Epithelial cell of esophagus (primary cell): ENCODE results near the gene SLCO1A2.

Source experiments
- DNase-seq: peaks from one replicate; pipeline ENCODE4 v3.0.0; 2010; ENCODE audit warnings: low read depth
- H3K4me3 ChIP-seq: 2 replicates; pipeline ENCODE4 v1.5.1; 2011; ENCODE audit warnings: mild to moderate bottlenecking, low read length, control low read depth
- TF ChIP-seq, protein P1 (sequence below): IDR thresholded peaks from 2 replicates; pipeline ENCODE4 v1.5.1; 2011; ENCODE audit warnings: low read depth, mild to moderate bottlenecking, low read length, control low read depth, inconsistent platforms; ENCODE audit not compliant: insufficient read depth; ENCODE audit errors: missing control alignments

SLCO1A2 gene

GRCh38 chr12:21354641-21355040 lies 19.9 kb upstream of the SLCO1A2 start:
- TF ChIP-seq, protein P1, sequence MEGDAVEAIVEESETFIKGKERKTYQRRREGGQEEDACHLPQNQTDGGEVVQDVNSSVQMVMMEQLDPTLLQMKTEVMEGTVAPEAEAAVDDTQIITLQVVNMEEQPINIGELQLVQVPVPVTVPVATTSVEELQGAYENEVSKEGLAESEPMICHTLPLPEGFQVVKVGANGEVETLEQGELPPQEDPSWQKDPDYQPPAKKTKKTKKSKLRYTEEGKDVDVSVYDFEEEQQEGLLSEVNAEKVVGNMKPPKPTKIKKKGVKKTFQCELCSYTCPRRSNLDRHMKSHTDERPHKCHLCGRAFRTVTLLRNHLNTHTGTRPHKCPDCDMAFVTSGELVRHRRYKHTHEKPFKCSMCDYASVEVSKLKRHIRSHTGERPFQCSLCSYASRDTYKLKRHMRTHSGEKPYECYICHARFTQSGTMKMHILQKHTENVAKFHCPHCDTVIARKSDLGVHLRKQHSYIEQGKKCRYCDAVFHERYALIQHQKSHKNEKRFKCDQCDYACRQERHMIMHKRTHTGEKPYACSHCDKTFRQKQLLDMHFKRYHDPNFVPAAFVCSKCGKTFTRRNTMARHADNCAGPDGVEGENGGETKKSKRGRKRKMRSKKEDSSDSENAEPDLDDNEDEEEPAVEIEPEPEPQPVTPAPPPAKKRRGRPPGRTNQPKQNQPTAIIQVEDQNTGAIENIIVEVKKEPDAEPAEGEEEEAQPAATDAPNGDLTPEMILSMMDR = no peak
- DNase-seq = no peak
- no peak overlapping the region for H3K4me3 ChIP-seq

GRCh38 chr12:21353948-21354347 lies 19.2 kb upstream of the SLCO1A2 start:
- no peak overlapping the region for H3K4me3 ChIP-seq

DNA sequence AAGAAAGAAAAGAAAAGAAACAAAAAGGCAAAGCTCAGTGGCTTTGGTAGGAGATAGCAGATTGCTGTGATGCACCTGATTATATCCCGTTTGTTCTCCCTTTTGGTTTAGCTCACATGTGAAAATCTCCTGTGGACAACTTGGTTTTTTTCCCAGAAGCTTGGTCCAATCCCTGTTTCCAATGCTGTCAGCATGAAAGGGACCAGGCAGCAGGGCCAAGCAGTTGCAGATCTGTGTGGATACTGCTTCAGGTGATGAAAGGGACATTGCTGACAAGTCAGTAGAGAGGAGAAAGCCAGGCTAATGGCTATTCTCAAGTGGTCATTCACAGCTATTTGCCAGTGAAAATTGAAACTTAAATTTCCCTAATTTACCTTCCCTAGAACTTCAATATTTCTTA lies 18.8 kb upstream of the SLCO1A2 start:
- TF ChIP-seq, protein P1 = no peak
- H3K4me3 ChIP-seq = no peak overlapping the region
- DNase-seq = no peak

More at GRCh38 chr12:21353948-21354347, 19.2 kb upstream of the SLCO1A2 start:
- TF ChIP-seq, protein P1 = no peak
- no peak for DNase-seq

DNA sequence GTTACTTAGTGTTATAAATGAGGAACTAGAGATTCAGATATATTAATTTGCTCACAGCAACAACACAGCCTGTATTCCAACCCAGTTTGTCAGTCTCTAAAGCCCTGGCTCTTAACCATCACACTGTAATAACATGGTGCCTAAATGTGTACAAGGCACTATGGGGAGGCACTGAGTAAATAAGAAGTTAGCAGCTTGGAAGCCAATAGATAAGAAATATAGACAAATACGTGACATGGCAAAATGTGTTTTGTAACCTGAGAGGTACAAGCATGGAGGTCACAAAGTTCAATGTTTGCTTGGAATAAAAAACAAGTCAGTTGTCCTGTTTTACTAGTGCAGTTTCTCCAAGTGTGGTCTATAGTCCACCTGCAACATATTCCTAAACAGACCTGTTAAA lies 16.3 kb upstream of the SLCO1A2 start:
- H3K4me3 ChIP-seq = no peak overlapping the region
- DNase-seq = no peak
- TF ChIP-seq, protein P1 = no peak

DNA sequence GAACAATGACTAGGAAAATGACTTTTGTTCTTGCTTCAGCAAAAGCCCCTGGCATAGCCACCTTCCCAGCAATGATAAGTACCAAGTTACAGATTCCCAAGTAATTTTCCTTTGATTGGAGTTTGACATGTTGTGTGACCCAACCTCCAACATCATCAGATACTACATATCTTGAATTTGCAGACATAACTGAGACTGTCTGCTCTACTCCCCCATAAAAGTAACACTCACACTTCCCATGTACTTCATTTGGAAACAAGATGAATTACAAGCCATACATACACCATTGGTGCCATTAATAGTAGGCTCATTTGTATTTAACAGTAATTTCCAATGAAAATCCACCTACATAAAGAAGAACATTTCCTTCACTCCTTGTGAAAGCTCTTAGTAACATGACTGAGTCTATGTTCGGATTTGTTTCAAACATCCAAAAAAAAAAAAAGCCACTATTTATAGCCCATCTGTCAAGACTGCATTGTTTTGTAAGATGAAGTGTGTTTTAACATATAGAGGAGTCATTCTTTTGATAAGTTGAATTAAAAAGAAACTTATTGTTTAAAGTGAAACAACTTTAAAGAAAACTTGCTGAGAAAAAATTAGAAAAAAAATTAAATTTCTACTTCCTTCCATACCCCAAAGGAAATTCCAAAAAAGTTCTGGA lies 12.0 kb upstream of the SLCO1A2 start:
- no peak overlapping the region for H3K4me3 ChIP-seq
- TF ChIP-seq, protein P1 = no peak
- DNase-seq = no peak

DNA sequence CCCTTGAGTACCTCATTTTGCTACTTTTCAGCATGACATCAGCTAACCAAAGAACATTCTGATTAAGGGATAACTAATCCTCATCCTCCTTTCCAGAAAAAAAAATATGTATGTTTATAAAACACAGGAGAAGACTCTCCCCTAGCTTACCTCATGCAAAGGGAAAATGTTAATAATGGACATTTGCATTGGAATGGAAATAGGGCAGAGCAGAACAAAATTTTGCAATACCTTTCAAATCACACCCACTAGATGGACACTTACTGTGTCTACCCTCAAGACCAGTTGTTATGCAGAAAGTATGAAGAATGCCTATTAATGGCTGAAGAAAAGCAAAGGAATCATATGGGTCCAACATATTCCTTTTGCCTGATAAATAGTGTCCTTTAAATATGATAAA lies 8.9 kb upstream of the SLCO1A2 start:
- TF ChIP-seq, protein P1 = no peak
- no peak overlapping the region for H3K4me3 ChIP-seq
- no peak for DNase-seq

DNA sequence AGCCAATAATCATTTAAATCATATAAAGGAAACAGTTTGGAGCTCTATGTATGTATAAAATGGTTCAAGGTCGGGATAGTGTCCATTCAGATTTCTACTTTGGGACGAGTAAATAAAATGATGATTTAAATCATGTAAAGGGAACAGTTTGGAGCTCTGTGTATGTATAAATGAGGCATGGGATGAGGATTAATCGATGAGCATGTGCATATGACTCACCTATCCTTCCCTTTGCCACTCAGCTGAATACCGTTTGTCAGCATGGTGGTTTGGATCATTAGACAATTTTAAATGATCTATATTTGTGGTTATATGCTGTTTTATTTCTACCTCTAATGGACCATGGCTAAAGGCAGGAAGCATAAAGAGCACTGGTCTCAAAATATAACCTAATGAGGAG lies 7.1 kb upstream of the SLCO1A2 start:
- no peak for DNase-seq
- TF ChIP-seq, protein P1 = no peak
- H3K4me3 ChIP-seq = no peak overlapping the region
